Anterior cingulate cortex (tissue), 58 donors: Measurements from ENCODE around the gene THRB.

Experiments
- DNase-seq, 58 donors: peaks; one replicate each; lab custom pipeline; 2025; lab: John Stamatoyannopoulos, UW

The THRB gene

GRCh38 chr3:24199775-24200247 lies 294.8 kb downstream of the THRB start:
- no peak for DNase-seq

DNA sequence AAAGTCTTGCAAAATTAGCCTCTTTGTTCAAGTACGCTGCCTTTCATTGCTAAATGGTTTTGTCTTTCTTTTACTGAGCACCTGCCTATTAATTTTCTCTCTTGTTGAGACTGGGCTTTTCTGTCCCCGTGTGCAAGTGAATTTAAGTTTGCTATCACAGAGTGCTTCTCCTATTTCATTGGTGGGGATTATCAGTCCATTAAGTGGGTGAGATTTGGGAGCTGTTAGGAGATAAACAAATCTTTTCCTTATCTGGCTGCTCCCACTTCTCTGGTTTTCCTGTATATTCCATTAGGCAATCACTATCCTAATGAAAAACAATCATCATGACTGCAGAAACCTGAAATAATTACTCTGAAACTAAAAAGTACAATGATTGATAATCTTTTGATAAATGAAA lies 295.4 kb downstream of the THRB start:
- no peak for DNase-seq

GRCh38 chr3:24198728-24199127 lies 295.9 kb downstream of the THRB start:
- no peak for DNase-seq

DNA sequence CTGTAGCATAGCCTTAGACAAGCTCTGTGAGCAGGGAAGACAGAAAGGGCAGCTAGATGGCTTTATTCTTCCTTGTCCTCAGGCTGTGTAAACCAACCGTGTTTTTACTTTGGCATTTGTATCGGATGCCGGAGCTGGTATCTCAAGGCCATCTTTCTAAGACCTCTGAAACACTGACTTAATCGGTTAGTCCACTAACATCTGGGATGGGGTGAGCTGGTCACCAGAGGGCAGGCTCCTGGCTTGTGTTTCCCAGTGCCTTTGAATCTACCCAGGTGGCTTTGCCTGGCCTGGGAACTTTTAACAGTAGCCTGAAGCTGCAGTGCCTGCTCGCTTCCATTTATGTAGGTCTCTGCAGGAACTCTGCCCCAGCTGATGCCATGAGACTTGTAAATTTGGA lies 296.8 kb downstream of the THRB start:
- DNase-seq, result no peak

DNA sequence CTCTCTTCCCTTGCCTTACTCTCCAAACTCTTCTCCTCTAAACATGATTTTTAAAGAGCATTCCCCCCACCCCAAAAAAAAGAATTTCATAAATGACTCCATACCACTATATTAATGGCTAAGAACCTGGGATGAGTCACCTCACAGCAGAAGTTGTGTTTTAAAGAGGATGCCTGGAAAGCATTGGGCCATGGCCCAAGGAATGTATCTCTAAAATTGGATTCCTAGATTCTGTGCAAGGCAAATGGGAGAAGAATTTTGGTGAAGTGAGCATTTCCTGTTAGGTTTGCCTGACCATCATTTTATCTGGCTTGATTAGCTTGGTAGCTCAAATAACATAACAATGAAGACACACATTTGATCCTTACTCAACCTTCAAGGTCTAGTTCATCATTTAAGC lies 298.1 kb downstream of the THRB start:
- DNase-seq, result no peak

- DNase-seq, result no peak
These were observed 299.0 kb downstream of the THRB start for GRCh38 chr3:24195504-24196230.

DNA sequence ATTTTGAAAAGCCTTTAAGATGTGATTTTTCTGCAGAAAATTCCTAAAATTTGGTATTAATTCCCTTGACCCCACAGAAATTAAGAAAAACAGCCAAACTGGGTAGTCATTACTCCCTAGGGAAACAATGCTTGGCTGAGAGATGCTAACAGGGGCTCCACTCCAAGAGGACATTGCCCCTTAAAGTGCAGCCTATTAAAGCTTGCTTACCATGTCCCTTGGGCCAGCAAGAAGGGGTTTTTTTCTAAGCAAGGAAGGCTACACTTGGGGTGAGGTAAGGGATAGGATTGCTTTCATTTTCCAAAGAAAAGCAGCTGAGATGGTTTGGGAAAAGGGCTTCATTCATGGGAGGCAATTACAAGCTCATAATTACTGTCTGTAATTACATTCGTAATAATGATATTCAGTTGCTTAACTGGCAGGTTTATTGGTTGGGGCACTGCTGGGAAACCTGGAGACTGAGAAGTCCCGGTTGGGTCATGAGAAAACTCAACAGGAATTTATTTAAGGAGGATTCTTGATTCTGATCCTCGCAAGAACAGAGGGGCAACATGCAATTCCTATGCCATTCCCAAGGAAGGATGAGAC lies 302.1 kb downstream of the THRB start:
- DNase-seq, result no peak

DNA sequence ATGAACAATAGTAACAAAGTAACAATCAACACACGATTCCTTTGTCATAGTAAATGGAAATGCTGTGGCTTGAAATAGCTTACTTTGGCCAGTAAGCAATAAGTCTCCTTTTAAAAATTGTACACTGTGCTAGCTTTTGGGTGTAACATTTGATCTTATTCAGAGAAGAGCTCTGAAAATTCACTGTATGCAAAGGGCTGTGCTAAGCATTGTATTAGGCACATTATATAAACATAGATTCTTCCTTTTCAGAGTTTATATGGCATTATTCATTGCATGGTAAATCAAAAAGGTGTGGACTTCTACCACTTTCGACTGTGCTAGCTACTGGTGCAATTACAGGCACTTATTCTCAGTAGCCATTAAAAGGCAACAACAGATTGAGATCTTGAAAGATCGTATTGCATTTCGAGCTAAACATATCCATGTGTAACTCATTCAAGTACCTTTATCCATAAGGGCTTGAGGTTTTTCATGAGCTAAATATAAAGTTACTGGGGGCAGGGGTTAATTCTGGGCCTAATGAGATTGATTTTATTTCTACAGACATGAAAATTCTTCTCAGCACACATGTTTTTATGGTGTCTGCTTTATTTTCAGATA lies 302.7 kb downstream of the THRB start:
- no peak for DNase-seq

DNA sequence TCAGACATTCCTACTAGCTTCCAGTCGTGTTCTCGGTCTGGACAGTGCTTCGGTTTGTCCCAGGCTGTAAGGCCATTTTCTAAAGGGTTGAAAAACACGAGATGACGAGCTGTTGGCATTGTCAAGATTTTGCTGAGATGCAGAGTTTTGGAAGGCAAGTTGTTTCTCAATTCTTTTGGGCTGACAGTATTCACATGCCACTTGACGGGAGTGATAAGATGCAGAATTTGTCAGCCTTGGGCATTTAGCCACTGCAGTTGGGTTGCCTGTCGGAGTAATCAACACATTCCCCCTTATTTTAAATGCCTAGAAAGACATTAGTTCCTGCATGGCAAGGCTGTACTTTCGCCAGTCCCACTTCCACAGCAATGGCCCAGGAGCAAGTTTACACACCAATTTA lies 304.4 kb downstream of the THRB start:
- DNase-seq, result no peak

DNA sequence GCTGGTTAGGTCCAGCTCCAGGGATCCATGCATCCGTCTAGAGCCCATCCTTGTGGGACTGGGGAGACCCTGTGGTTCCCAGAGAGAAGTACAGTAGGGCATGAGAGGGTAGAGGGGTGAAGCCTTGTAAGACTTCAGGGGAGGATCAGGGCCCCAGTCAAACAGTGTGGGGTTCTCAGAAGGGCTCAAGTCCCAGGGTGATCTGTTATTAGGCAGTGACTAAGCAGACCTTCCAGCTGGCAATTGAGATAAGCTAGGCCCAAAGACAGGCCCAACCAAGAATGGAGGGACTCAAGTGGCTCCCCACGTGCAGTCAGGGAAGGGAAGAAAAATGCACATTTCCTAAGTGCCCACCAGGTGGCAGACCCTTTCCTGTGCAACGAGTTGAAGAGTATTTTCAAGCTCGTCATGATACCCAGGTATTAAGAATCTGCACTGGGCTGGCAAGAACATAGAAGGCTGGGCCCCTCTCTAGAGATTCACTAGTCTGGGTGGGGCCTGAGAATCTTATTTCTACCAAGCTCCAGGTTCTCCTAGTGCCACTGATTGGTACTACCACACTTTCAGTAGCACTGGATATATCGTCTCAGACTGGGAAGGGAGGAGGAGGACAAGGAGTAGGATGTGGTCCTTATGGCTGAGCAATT lies 308.8 kb downstream of the THRB start:
- DNase-seq, result peak in 19 of 58 donors; percentile 4 to 44 (median 12)

DNA sequence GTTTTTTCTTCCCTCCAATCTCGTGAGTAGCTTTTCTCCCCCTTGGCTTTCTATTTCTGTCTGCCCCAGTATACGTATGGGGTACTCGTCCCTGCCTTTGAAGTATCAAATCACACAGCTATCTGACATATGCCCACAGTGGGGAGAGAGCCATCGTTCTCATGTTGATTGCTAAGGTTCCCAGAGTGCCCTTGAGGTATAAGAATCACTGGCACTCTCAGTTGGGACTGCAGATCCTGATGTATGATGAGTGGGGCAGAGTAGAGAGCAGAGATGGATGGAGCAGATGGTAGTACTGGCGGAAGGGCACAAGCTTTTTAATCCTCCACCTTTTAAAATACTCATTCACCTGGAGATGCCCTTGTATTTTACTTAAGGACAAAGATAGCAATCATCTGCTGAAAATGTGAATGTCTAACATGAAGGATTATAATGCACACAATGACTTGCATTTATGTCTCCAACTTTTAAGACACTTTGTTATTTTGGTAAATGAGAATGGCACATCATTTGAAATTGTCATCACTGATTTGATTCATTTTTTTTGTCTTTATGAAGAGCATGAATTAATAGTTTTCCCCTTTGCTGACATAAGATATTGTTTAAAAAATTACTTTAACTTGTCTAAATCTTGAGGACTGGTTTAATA lies 310.0 kb downstream of the THRB start:
- no peak for DNase-seq

GRCh38 chr3:24182756-24183155 lies 311.9 kb downstream of the THRB start:
- DNase-seq, result no peak

DNA sequence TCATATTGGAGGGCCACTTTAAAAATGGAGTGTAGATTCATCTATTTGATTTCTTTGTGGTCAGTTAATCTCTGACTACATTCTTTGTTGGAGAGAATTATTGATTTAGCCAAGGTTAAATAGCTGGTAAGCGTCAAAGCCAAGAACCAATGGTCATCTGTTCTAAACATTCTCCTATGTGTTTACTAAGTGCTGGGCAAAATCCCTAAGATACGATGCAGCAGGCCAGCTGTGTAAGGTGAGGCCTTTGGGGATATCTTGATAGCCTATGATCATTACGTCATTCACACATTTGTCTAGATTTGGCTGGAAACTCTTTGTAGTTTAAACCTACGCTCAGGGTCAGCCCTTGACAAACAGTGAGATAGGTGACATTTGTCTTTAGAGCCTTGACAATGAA lies 313.4 kb downstream of the THRB start:
- DNase-seq, result no peak

- no peak for DNase-seq
These were observed 314.0 kb downstream of the THRB start for GRCh38 chr3:24180616-24181015.

DNA sequence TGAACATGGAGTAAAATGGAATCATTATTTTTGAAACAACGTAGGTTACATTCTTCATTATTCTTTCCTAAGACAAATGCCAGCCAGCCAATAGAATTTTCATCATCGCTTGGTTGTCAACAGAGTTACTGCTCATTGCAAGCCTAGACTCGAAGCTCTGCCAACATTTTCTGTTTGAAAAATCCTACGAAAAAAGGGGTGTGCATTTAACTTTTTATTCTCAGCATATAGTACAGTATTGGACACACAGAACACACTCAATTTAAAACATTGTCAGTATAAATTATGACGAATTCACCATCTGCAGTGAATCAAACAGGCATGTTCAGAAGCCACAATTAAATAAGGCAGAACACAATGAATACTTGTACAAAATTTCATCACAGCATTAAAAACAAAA lies 317.4 kb downstream of the THRB start:
- DNase-seq, result no peak

GRCh38 chr3:24174614-24175013 lies 320.0 kb downstream of the THRB start:
- no peak for DNase-seq

- DNase-seq, result no peak
These were observed 325.7 kb downstream of the THRB start for GRCh38 chr3:24168977-24169376.

DNA sequence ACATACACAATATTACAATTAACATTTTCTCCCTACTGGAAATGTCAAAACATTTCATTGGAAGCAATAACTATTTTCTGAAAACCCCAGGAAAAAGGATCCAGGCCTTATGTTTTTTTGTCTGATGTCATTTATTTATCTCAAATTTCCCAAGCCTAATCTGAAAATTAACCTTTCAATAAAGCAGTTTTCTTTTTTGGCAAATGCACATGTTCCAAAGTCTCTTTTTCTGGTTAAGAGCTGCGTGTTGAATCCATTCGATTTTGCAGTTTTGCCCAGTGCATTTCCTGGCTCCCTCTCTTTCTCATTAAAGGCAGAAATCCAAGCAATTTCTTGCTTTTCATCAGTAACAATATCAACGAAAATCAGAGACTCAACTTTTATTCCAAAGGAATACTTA lies 327.2 kb downstream of the THRB start:
- no peak for DNase-seq

DNA sequence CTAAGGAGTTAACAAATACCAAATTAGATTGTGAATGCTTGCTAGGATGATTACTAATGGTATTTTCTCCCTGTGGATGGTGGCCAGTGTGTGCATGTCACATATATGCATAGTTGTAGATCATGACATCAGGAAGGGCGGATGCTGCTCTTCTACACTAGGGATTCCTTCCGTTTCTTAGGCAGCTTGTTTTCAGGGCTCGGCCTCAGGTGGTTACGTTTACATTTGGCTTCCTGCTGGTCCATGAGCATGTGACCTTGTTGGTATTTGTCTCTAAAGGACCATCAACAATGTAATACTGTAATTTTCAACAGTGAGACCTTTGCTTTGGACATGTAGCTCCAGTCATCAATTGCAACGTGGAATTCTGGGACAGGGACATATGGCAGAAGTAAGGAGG lies 328.1 kb downstream of the THRB start:
- no peak for DNase-seq

DNA sequence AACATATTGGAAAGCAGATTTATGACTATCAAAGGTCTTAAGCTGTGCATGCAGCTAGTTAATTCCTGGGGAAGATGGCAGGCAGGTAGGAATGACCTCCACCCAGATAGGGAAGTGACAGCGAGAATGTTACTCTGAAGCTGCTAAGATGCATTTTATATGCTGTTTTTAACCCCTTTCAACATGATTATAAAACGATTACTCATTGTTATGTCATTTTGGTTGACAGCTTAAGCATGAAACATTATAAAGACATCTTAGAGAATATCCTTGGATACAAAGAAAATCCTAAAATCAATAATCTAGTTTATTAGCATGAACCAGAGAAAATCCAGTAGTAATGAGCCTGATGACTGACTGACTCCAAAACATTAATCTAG lies 329.1 kb downstream of the THRB start:
- DNase-seq, result no peak

DNA sequence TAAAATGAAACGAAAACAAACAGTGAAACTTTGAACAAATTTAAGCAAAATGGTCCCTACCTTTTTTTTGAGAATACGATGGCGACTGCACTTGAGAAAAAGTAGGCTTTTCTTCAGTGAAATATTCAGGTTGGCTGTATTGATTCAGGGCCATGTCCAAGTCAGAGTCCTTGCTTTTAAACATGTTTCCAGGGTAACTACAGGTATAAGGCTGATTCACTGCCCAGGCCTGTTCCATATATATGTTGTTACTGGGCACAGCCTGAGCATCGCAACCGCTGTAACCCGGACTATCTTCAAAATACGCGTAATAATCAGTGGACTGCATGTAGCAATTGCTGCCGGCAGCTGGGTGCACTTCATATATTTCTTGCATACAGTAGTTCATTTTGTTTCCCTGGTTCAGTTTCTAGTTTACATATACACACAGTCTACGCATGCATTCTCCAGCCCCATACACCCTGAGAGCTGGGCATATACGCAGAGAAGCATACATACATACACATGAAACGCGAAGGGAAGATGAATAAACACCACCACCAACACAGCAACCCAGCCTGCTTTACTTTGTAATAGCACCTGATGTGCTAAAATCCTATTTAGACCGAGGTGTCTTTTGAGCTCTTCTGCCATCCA lies 329.6 kb downstream of the THRB start:
- no peak for DNase-seq
